ENCODE measurements around the gene NEMP1. TPM values are rescaled to one million over a fixed set of nuclear protein-coding genes. Genes with fewer than 3 reads are reported as not detected.
A peak's percentile ranks its signal among the peaks of the same experiment; 100 is the strongest.

The NEMP1 gene
- total and polyA plus RNA-seq, 2 of the 13 experiments (the other 11 are each of a cell fraction or from before 2014, with no cell fraction given) = 11.4 to 12.9 TPM

DNA sequence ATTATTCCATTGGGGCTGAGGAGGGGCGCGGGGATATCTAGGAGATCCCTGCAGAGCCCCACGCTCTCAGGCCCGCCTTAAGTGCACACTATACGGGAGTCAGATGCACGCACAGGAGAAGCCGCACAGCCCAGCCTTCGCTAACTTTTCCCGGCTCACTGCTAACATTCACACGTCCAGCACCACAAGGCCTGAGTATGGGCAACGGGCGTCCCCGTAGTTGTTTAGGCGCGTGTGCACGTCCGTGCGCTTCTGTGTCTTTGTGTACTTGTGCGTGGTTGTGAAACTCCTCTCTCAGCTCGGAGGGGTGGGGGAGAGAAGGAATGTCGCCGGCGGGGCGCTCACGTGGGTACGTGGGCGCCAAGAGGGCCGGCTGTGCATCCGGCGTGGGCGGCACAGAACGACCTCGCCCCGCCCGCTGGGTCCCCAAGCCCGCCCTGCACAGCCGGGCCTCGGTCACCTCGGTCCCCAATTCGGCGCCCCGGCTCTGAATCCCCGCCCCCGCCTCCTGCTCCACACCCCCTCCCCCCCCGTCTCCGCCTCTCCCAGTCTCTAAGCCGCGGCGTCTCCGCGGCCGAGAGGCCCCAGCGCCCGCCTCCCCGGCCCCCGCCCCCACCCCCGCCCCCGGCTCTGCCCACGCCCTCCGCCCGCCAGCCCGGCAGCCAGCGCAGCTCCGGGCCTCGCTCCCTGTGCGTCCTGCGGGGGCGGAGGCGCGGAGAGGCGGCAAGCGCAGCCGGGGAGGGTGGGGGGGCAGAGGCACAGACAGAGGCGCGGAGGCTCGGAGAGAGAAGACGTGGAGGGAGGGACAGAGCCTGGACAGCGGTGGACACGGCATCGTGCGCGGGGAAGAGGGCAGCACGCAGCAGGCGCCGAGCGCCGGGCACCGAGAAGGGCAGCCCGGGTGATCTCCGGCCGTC is 10.0 kb upstream of the NEMP1 start, which contains the start of gene NAB2 (continued):
- peak; percentile 92 for TF ChIP-seq MXI1 (IDR thresholded peaks at IDR 0.05; ENCODE audit: borderline replicate concordance, low read depth, low read length)
- TF ChIP-seq PRMT3 (CRISPR knock-in tag; IDR thresholded peaks at IDR 0.05; ENCODE audit: borderline replicate concordance, low read depth) = no peak
- TF ChIP-seq ZBTB42 (CRISPR knock-in tag; IDR thresholded peaks at IDR 0.05) = no peak
- TF ChIP-seq POLR2AphosphoS5 (IDR thresholded peaks at IDR 0.05; ENCODE audit: low read depth, low read length) = peak; percentile 81
- peak; percentile 37; the same call in 1 of the 2 replicates for TF ChIP-seq NFKB2 (CRISPR knock-in tag; IDR thresholded peaks at IDR 0.05; ENCODE audit: borderline replicate concordance)
- TF ChIP-seq CEBPG (CRISPR knock-in tag; IDR thresholded peaks at IDR 0.05) = peak; percentile 91
- TF ChIP-seq POLR2G (IDR thresholded peaks at IDR 0.05; ENCODE audit: low read depth, low read length) = peak; percentile 77
- no peak for TF ChIP-seq ZNF556 (CRISPR knock-in tag; IDR thresholded peaks at IDR 0.05; ENCODE audit: borderline replicate concordance)
- TF ChIP-seq, protein P1, sequence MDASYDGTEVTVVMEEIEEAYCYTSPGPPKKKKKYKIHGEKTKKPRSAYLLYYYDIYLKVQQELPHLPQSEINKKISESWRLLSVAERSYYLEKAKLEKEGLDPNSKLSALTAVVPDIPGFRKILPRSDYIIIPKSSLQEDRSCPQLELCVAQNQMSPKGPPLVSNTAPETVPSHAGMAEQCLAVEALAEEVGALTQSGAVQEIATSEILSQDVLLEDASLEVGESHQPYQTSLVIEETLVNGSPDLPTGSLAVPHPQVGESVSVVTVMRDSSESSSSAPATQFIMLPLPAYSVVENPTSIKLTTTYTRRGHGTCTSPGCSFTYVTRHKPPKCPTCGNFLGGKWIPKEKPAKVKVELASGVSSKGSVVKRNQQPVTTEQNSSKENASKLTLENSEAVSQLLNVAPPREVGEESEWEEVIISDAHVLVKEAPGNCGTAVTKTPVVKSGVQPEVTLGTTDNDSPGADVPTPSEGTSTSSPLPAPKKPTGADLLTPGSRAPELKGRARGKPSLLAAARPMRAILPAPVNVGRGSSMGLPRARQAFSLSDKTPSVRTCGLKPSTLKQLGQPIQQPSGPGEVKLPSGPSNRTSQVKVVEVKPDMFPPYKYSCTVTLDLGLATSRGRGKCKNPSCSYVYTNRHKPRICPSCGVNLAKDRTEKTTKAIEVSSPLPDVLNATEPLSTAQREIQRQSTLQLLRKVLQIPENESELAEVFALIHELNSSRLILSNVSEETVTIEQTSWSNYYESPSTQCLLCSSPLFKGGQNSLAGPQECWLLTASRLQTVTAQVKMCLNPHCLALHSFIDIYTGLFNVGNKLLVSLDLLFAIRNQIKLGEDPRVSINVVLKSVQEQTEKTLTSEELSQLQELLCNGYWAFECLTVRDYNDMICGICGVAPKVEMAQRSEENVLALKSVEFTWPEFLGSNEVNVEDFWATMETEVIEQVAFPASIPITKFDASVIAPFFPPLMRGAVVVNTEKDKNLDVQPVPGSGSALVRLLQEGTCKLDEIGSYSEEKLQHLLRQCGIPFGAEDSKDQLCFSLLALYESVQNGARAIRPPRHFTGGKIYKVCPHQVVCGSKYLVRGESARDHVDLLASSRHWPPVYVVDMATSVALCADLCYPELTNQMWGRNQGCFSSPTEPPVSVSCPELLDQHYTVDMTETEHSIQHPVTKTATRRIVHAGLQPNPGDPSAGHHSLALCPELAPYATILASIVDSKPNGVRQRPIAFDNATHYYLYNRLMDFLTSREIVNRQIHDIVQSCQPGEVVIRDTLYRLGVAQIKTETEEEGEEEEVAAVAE (CRISPR knock-in tag; IDR thresholded peaks at IDR 0.05; ENCODE audit: borderline replicate concordance) = no peak
- TF ChIP-seq ZBTB25 (CRISPR knock-in tag; IDR thresholded peaks at IDR 0.05) = peak; percentile 78; the same call in 1 of the 2 replicates
- TF ChIP-seq CHCHD3 (CRISPR knock-in tag; IDR thresholded peaks at IDR 0.05) = no peak
- TF ChIP-seq CCAR2 (optimal IDR thresholded peaks at IDR 0.05; ENCODE audit: low read depth, low read length) = no peak
- TF ChIP-seq, protein P2, sequence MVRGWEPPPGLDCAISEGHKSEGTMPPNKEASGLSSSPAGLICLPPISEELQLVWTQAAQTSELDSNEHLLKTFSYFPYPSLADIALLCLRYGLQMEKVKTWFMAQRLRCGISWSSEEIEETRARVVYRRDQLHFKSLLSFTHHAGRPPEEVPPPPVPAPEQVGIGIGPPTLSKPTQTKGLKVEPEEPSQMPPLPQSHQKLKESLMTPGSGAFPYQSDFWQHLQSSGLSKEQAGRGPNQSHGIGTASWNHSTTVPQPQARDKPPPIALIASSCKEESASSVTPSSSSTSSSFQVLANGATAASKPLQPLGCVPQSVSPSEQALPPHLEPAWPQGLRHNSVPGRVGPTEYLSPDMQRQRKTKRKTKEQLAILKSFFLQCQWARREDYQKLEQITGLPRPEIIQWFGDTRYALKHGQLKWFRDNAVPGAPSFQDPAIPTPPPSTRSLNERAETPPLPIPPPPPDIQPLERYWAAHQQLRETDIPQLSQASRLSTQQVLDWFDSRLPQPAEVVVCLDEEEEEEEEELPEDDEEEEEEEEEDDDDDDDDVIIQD (CRISPR knock-in tag; IDR thresholded peaks at IDR 0.05; ENCODE audit: low read depth) = no peak
- no peak for TF ChIP-seq GPBP1L1 (CRISPR knock-in tag; IDR thresholded peaks at IDR 0.05)
- 0 out of 2 replicates have a peak, but pooled peaks have one; percentile 56 for TF ChIP-seq ZSCAN12 (CRISPR knock-in tag; IDR thresholded peaks at IDR 0.05)
- TF ChIP-seq TBP (CRISPR knock-in tag; IDR thresholded peaks at IDR 0.05) = no peak
- 0 out of 2 replicates have a peak, but pooled peaks have one; percentile 16 for TF ChIP-seq ZNF335 (CRISPR knock-in tag; IDR thresholded peaks at IDR 0.05)
- no peak; the same call in 1 of the 2 replicates for TF ChIP-seq ZNF138 (CRISPR knock-in tag; IDR thresholded peaks at IDR 0.05; ENCODE audit: low read depth)
- peak; percentile 55 for TF ChIP-seq ZMYM4 (CRISPR knock-in tag; IDR thresholded peaks at IDR 0.05)
- TF ChIP-seq EHMT2 (IDR thresholded peaks at IDR 0.05; ENCODE audit: borderline replicate concordance, low read depth, low read length) = no peak
- TF ChIP-seq ZNF224 (CRISPR knock-in tag; IDR thresholded peaks at IDR 0.05) = 0 out of 2 replicates have a peak, but pooled peaks have one; percentile 7

All from HepG2 (cell line).